GM12864 (cell line): Measurements from ENCODE around the gene SMARCA4.

Experiments
- DNase-seq: peaks from one replicate; pipeline ENCODE4 v3.0.0-alpha.2; 2011; ENCODE audit warnings: low read depth
- H3K4me3 ChIP-seq: 2 replicates; pipeline ENCODE4 v1.5.1; 2011; ENCODE audit warnings: mild to moderate bottlenecking, low read depth, low read length, control low read depth
- TF ChIP-seq, protein P1 (sequence below): IDR thresholded peaks from 2 replicates; pipeline ENCODE4 v1.5.1; 2011; ENCODE audit warnings: low read depth, mild to moderate bottlenecking, moderate library complexity, low read length, control low read depth, inconsistent platforms; ENCODE audit errors: missing control alignments

SMARCA4 gene

GRCh38 chr19:11034449-11035213, 73.8 kb downstream of the SMARCA4 start:
- no peak for DNase-seq
- no peak overlapping the region for H3K4me3 ChIP-seq
- TF ChIP-seq, protein P1, sequence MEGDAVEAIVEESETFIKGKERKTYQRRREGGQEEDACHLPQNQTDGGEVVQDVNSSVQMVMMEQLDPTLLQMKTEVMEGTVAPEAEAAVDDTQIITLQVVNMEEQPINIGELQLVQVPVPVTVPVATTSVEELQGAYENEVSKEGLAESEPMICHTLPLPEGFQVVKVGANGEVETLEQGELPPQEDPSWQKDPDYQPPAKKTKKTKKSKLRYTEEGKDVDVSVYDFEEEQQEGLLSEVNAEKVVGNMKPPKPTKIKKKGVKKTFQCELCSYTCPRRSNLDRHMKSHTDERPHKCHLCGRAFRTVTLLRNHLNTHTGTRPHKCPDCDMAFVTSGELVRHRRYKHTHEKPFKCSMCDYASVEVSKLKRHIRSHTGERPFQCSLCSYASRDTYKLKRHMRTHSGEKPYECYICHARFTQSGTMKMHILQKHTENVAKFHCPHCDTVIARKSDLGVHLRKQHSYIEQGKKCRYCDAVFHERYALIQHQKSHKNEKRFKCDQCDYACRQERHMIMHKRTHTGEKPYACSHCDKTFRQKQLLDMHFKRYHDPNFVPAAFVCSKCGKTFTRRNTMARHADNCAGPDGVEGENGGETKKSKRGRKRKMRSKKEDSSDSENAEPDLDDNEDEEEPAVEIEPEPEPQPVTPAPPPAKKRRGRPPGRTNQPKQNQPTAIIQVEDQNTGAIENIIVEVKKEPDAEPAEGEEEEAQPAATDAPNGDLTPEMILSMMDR = no peak

- peak; percentile 81 for DNase-seq
- TF ChIP-seq, protein P1 = peak; percentile 96
- no peak overlapping the region for H3K4me3 ChIP-seq
These were observed 74.9 kb downstream of the SMARCA4 start for GRCh38 chr19:11035441-11036377.

DNA sequence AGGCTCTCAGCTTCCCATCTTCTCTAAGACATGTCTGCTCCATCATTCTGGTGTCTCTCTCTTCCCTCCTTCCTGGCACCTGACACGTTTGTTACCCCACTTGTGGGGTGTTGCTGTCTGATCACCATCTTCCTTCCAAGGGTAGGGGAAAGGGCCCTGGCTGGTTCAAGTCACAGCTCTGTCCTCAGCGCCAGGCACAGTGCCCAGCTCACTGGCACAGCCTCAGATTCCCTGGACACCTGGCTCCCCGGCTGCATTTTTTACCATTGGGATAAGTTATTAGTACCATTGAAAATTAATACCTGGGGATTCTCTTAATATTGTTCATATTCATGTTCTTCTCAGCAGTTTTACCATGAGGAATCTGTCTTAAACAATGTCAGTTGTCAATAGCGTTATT, 77.7 kb downstream of the SMARCA4 start:
- DNase-seq = no peak
- H3K4me3 ChIP-seq = no peak overlapping the region
- TF ChIP-seq, protein P1 = no peak

DNA sequence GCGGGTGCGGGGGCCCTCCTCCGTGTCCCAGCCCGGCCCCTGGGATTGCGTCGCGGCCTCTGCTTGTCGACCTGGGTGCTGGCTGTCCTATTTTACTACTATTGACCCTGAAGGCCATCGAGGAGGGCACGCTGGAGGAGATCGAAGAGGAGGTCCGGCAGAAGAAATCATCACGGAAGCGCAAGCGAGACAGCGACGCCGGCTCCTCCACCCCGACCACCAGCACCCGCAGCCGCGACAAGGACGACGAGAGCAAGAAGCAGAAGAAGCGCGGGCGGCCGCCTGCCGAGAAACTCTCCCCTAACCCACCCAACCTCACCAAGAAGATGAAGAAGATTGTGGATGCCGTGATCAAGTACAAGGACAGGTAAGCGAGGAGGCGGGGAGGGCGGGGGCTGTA, 80.4 kb downstream of the SMARCA4 start:
- TF ChIP-seq, protein P1 = no peak
- DNase-seq = no peak
- H3K4me3 ChIP-seq = no peak overlapping the region

- no peak for DNase-seq
- TF ChIP-seq, protein P1 = no peak
- no peak overlapping the region for H3K4me3 ChIP-seq
These were observed 81.3 kb downstream of the SMARCA4 start for GRCh38 chr19:11041966-11042627.

DNA sequence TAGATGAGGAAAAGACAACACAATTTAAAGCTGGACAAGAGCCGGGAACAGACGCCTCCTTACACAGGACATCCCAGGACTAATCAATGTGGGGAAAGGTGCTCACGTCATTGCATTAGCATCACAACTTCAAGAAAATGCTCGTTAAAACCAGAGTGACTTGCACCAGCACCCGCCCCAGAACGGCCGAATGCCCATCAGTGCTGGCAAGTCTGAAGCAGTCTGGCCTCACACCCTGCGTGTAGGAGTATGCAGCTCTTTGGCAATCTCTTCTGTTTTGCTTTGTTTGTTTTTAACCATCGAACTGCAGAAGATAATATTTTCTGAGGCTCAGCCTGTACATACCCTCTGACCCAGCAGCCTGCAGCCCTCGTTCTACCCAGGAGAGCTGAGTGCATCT, 83.6 kb downstream of the SMARCA4 start:
- no peak for DNase-seq
- H3K4me3 ChIP-seq = no peak overlapping the region
- TF ChIP-seq, protein P1 = no peak
